ENCODE data around the gene RNLS.
A peak's percentile ranks its signal among the peaks of the same experiment; 100 is the strongest.

RNLS gene

DNA sequence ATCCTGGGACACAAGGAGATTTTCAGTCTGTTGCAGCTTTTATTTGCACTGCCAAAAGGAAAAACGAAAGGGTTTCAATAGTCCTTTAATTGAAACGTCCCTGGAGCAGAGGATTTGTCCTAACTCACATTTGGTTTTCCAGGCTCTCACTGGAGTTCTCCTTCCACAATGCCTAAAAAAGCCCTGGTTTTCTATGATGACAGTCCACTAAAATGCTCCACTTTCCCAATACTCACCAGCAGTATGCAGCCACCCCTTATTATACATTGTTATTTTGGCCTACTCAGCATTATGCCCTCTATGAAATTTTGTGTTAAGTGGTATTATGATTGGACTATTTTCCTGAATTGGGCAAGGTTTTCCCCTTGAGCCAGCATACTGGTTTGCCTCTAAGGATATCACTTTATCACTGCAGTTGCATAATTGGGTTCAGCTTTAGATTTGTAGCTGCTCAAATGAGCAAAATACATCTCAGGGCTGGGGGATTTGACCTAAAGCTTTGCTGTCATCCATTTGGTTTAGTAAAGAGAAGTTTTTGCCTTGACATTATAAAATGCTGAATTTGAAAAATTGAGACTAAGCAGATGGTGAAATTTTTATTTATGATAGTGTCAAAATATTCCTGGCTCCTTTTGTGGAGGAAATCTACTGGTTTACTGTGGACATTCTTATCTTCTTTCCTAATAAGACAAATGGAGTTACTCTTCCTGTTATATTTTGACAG lies 239.2 kb downstream of the RNLS start:
- no peak overlapping the region for H3K4me3 ChIP-seq (ENCODE audit: control insufficient read depth, low read depth, low read length)
- peak; percentile 2 for DNase-seq (ENCODE audit: low read depth)
- TF ChIP-seq, protein P1, sequence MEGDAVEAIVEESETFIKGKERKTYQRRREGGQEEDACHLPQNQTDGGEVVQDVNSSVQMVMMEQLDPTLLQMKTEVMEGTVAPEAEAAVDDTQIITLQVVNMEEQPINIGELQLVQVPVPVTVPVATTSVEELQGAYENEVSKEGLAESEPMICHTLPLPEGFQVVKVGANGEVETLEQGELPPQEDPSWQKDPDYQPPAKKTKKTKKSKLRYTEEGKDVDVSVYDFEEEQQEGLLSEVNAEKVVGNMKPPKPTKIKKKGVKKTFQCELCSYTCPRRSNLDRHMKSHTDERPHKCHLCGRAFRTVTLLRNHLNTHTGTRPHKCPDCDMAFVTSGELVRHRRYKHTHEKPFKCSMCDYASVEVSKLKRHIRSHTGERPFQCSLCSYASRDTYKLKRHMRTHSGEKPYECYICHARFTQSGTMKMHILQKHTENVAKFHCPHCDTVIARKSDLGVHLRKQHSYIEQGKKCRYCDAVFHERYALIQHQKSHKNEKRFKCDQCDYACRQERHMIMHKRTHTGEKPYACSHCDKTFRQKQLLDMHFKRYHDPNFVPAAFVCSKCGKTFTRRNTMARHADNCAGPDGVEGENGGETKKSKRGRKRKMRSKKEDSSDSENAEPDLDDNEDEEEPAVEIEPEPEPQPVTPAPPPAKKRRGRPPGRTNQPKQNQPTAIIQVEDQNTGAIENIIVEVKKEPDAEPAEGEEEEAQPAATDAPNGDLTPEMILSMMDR (conservative IDR thresholded peaks at IDR 0.05; ENCODE audit: control insufficient read depth, insufficient read depth, low read depth, low read length): no peak

DNA sequence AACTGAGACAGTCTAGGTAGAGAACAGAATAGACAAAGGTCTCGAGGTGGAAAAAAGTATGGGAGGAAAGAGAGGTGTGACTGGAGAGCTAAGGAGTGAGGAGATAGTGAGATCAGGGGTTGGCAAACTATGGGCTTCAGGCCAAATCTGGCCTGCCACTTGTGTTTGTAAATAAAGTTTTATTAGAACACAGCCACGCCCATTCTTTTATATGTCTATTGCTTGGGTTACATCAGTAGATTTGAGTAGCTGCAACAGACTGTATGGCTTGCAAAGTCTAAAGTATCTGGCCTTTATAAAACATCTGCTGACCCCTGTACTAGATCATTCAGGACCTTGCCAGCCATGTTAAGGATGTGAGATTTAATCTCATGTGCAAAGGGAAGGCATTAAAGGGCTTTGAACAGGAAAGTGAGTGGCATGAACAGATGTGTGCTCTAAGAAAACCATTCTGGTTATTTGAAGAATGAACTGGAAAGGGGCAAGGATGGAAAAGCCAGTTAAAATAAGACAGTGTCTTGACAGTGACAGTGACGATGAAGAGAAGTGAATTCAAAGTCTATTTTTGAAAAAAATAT lies 240.3 kb downstream of the RNLS start:
- TF ChIP-seq, protein P1 (conservative IDR thresholded peaks at IDR 0.05; ENCODE audit: control insufficient read depth, insufficient read depth, low read depth, low read length): no peak
- no peak for DNase-seq (ENCODE audit: low read depth)
- H3K4me3 ChIP-seq (ENCODE audit: control insufficient read depth, low read depth, low read length): no peak overlapping the region

DNA sequence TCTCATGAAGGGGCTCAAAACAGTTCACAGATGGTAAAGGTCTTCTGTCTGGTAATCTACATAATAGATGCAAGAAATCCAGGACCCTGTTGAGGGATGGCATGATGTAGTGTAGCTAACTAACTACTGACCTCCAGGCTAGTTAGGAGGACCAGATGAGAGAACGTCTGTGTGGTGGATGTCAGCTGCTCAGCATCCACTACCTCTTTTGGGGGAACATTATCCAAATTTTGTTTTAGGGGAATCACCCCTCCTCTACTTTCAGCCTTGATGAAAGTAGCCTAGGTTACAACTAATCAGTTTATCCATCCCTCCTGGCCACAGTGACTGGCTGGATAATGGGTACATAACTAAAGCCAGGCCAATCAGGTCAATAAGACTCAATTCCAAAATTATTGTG lies 246.0 kb downstream of the RNLS start:
- H3K4me3 ChIP-seq (ENCODE audit: control insufficient read depth, low read depth, low read length): no peak overlapping the region
- DNase-seq (ENCODE audit: low read depth): no peak
- TF ChIP-seq, protein P1 (conservative IDR thresholded peaks at IDR 0.05; ENCODE audit: control insufficient read depth, insufficient read depth, low read depth, low read length): no peak

DNA sequence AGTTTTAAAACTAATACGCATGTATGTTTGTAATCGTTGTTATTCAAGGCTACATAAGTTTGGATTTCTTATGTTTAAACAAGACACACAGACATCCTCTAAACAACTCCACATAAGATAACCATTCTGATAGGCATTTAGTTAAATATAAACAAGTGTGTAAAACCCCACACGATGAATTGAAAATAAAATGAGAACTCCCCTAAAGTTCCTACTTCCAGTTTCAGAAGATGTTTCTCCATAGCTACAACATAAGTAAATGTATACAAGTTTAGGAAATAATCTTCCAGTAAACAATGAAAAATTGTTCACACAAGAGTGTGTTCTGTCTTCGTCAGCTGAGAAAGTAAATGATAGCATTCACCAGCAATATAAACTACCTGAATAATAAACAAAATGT lies 246.8 kb downstream of the RNLS start:
- no peak overlapping the region for H3K4me3 ChIP-seq (ENCODE audit: control insufficient read depth, low read depth, low read length)
- TF ChIP-seq, protein P1 (conservative IDR thresholded peaks at IDR 0.05; ENCODE audit: control insufficient read depth, insufficient read depth, low read depth, low read length): no peak
- DNase-seq (ENCODE audit: low read depth): no peak

DNA sequence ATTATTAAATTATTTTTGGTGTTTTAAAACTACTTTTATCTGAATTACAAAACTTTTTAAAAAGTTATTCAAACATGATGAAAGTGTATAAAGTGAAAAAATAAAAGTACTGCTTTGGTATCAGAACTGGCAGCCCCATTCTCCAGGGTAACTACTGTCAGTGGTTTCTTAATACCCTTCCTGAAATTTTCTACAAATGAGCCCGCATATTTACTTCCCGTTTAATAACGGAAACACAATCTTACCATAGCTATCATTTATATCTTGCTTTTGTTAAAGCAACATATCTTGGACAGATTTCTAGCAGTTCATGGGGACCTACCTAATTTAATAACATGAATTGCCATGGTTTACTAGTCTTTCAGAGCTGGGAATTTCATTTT lies 249.9 kb downstream of the RNLS start:
- no peak overlapping the region for H3K4me3 ChIP-seq (ENCODE audit: control insufficient read depth, low read depth, low read length)
- DNase-seq (ENCODE audit: low read depth): no peak
- TF ChIP-seq, protein P1 (conservative IDR thresholded peaks at IDR 0.05; ENCODE audit: control insufficient read depth, insufficient read depth, low read depth, low read length): no peak

DNA sequence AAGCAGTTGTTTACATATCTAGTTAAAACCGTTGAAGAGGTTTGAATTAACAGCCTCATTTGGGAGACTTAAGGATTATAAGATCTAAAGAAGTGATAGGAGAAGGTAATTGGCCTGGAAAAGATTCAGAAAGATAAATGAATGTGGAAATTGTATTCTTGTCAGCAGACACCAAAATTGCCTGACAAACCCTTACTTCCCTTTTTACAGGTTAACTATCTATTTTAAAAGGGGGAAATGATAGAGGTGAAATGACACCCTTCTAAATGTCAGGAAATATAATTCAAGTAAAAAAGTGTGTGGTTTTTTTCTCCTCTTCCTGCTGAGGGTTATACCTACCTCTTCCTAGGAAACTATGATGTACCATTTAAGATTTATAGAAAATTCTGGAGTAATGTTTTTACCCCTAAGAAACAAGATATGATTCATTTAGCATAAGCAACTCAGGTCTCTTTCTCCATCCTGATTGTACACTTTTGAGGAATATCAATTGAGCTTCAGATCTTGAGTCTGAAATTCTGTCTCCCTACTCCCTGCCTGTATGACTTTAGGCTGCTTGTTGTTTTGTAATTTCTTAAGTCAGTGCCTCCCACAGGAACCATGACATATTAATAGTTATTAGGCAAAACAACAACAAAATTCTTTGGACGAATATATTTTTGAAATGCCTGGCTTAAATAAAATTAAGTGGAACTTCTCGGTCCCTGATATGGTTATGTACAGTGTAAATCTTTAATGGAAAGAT lies 250.4 kb downstream of the RNLS start:
- DNase-seq (ENCODE audit: low read depth): no peak
- no peak overlapping the region for H3K4me3 ChIP-seq (ENCODE audit: control insufficient read depth, low read depth, low read length)

More for the DNA sequence above, 250.4 kb downstream of the RNLS start:
- TF ChIP-seq, protein P1 (conservative IDR thresholded peaks at IDR 0.05; ENCODE audit: control insufficient read depth, insufficient read depth, low read depth, low read length): no peak
